ENCODE data around the gene CD93.

The CD93 gene

GRCh38 chr20:23107466-23107865 is 21.3 kb upstream of the CD93 start:
- no peak overlapping the region for H3K4me3 ChIP-seq (ENCODE audit: low read depth, low read length)
- TF ChIP-seq, protein P1, sequence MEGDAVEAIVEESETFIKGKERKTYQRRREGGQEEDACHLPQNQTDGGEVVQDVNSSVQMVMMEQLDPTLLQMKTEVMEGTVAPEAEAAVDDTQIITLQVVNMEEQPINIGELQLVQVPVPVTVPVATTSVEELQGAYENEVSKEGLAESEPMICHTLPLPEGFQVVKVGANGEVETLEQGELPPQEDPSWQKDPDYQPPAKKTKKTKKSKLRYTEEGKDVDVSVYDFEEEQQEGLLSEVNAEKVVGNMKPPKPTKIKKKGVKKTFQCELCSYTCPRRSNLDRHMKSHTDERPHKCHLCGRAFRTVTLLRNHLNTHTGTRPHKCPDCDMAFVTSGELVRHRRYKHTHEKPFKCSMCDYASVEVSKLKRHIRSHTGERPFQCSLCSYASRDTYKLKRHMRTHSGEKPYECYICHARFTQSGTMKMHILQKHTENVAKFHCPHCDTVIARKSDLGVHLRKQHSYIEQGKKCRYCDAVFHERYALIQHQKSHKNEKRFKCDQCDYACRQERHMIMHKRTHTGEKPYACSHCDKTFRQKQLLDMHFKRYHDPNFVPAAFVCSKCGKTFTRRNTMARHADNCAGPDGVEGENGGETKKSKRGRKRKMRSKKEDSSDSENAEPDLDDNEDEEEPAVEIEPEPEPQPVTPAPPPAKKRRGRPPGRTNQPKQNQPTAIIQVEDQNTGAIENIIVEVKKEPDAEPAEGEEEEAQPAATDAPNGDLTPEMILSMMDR (conservative IDR thresholded peaks at IDR 0.05; ENCODE audit: low read depth, low read length) = no peak
- no peak for DNase-seq (ENCODE audit: low read depth)

- DNase-seq (ENCODE audit: low read depth) = peak; percentile 60
- TF ChIP-seq, protein P1 (conservative IDR thresholded peaks at IDR 0.05; ENCODE audit: low read depth, low read length) = peak; percentile 45
- no peak overlapping the region for H3K4me3 ChIP-seq (ENCODE audit: low read depth, low read length)
These were observed 20.2 kb upstream of the CD93 start for GRCh38 chr20:23106271-23106851.

- H3K4me3 ChIP-seq (ENCODE audit: low read depth, low read length) = no peak overlapping the region
- TF ChIP-seq, protein P1 (conservative IDR thresholded peaks at IDR 0.05; ENCODE audit: low read depth, low read length) = no peak
- DNase-seq (ENCODE audit: low read depth) = no peak
These were observed 19.1 kb upstream of the CD93 start for GRCh38 chr20:23105193-23105592.

GRCh38 chr20:23103284-23104018 is 17.3 kb upstream of the CD93 start:
- no peak overlapping the region for H3K4me3 ChIP-seq (ENCODE audit: low read depth, low read length)
- DNase-seq (ENCODE audit: low read depth) = no peak
- TF ChIP-seq, protein P1 (conservative IDR thresholded peaks at IDR 0.05; ENCODE audit: low read depth, low read length) = no peak

GRCh38 chr20:23101696-23102406 is 15.7 kb upstream of the CD93 start:
- TF ChIP-seq, protein P1 (conservative IDR thresholded peaks at IDR 0.05; ENCODE audit: low read depth, low read length) = no peak
- no peak overlapping the region for H3K4me3 ChIP-seq (ENCODE audit: low read depth, low read length)
- DNase-seq (ENCODE audit: low read depth) = no peak

DNA sequence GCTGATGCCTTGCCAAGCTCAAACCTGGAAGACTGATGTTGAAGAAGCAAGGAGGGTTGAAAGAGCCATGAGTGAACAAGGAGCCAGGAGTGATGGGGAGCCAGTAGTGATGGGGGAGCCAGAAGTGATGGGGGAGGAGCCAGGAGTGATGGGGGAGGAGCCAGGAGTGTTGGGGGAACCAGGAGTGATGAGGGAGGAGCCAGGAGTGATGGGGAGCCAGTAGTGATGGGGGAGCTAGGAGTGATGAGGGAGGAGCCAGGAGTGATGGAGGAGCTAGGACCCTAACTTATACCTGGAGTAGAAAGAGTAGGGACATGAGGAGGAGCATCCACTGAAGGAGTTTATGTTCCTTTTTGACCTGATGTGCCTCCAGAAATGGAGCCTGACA is 14.6 kb upstream of the CD93 start:
- DNase-seq (ENCODE audit: low read depth) = no peak
- TF ChIP-seq, protein P1 (conservative IDR thresholded peaks at IDR 0.05; ENCODE audit: low read depth, low read length) = no peak
- no peak overlapping the region for H3K4me3 ChIP-seq (ENCODE audit: low read depth, low read length)

Measured in choroid plexus epithelial cell (primary cell).